Stimulated activated CD8-positive, alpha-beta memory T cell treated with anti-CD3 and anti-CD28 coated beads, Interleukin-2, amount 100 ng/mL, for 48 hours (primary cell): ENCODE measurements around the gene LIME1.

Experiments
- DNase-seq, 2 donors: peaks; one replicate each; pipeline ENCODE4 v3.0.0-alpha.2; 2020; ENCODE audit warnings: low read depth in 2 of 2

Gene LIME1

GRCh38 chr20:63749597-63750508 lies 13.4 kb downstream of the LIME1 start:
- no peak for DNase-seq

- DNase-seq: no peak
Measured at GRCh38 chr20:63750807-63751470, 14.5 kb downstream of the LIME1 start.

GRCh38 chr20:63751471-63752271 lies 15.2 kb downstream of the LIME1 start:
- no peak for DNase-seq

GRCh38 chr20:63752411-63753101 lies 16.1 kb downstream of the LIME1 start:
- no peak for DNase-seq

GRCh38 chr20:63753381-63753780 lies 16.9 kb downstream of the LIME1 start:
- DNase-seq: no peak

GRCh38 chr20:63754008-63754407 lies 17.5 kb downstream of the LIME1 start:
- no peak for DNase-seq

GRCh38 chr20:63755933-63756647 lies 19.6 kb downstream of the LIME1 start:
- no peak for DNase-seq

GRCh38 chr20:63756648-63756991 lies 20.2 kb downstream of the LIME1 start:
- DNase-seq: no peak

- no peak for DNase-seq
Measured at GRCh38 chr20:63758152-63758551, 21.7 kb downstream of the LIME1 start.

GRCh38 chr20:63759377-63759901 lies 23.0 kb downstream of the LIME1 start:
- no peak for DNase-seq

- DNase-seq: no peak
Measured at GRCh38 chr20:63765082-63765873, 28.8 kb downstream of the LIME1 start.

- no peak for DNase-seq
Measured at GRCh38 chr20:63765902-63766301, 29.4 kb downstream of the LIME1 start.

- DNase-seq: no peak
Measured at GRCh38 chr20:63766695-63767426, 30.4 kb downstream of the LIME1 start.

- DNase-seq: no peak
Measured at GRCh38 chr20:63767456-63767855, 31.0 kb downstream of the LIME1 start.

GRCh38 chr20:63767886-63768285 lies 31.4 kb downstream of the LIME1 start:
- no peak for DNase-seq

- no peak for DNase-seq
Measured at GRCh38 chr20:63768591-63769515, 32.4 kb downstream of the LIME1 start.

GRCh38 chr20:63769891-63770474 lies 33.5 kb downstream of the LIME1 start:
- no peak for DNase-seq
